Erythroblast (primary cell): ENCODE data around the gene UGT1A4.

Experiments used
- GATA1 ChIP-seq: IDR thresholded peaks from 2 replicates; pipeline ENCODE4 v1.6.1; 2011; ENCODE audit warnings: low read depth, mild to moderate bottlenecking, control low read depth, low read length, moderate library complexity
- POLR2A ChIP-seq: IDR thresholded peaks from 2 replicates; pipeline ENCODE4 v1.6.1; 2011; ENCODE audit warnings: mild to moderate bottlenecking, low read length

DNA sequence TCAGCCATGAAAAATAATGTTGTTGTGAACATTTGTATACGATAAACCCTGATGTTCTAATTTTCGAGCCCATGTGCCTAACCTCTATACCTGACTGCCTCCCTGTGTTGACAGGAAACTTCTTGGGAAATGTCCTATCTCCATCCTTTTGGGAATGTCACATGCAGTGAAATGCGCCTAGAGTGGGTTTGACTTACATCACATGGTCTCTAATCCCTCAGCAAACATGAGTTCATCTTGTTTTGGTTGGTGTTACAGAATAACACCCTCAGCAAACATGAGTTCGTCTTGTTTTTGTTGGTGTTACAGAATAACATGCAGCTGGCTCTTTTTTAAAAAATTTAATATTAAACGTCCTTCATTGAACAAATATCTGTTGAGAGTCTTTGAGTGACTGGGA lies 30.2 kb upstream of the UGT1A4 start:
- no peak for TF ChIP-seq GATA1
- TF ChIP-seq POLR2A: no peak
